ENCODE measurements around the gene PRSS1.
"Not testable (repeated sequence)": the region's sequence is repeated elsewhere in the genome, so short reads cannot be mapped to it uniquely, and the experiment has no call there.

Gene PRSS1

GRCh38 chr7:142749218-142749993 lies at the start of gene PRSS1:
PRSS1 (plus strand) TSS chr7:142749472; CDS start chr7:142749485, 13 bp downstream.
- no peak for DNase-seq

GRCh38 chr7:142700935-142701334 lies 48.3 kb upstream of the PRSS1 start:
- DNase-seq, result not testable (repeated sequence)

- peak; percentile 84 for DNase-seq
Observed at GRCh38 chr7:142703655-142704305, 45.5 kb upstream of the PRSS1 start.

GRCh38 chr7:142708726-142709125 lies 40.5 kb upstream of the PRSS1 start:
- DNase-seq, result peak; percentile 58

- DNase-seq, result no peak
Observed at GRCh38 chr7:142709921-142710320, 39.4 kb upstream of the PRSS1 start.

- DNase-seq, result no peak
Observed at GRCh38 chr7:142711196-142711595, 38.1 kb upstream of the PRSS1 start.

GRCh38 chr7:142711746-142712616 lies 37.3 kb upstream of the PRSS1 start:
- DNase-seq, result no peak

GRCh38 chr7:142712617-142712957 lies 36.7 kb upstream of the PRSS1 start:
- DNase-seq, result no peak

- DNase-seq, result peak; percentile 41
Observed at GRCh38 chr7:142714375-142714774, 34.9 kb upstream of the PRSS1 start.

- DNase-seq, result no peak
Observed at GRCh38 chr7:142716596-142716995, 32.7 kb upstream of the PRSS1 start.

- peak; percentile 85 for DNase-seq
Observed at GRCh38 chr7:142717453-142717852, 31.8 kb upstream of the PRSS1 start.

- DNase-seq, result no peak
Observed at GRCh38 chr7:142718313-142718712, 31.0 kb upstream of the PRSS1 start.

GRCh38 chr7:142720172-142720773 lies 29.0 kb upstream of the PRSS1 start:
- DNase-seq, result no peak

GRCh38 chr7:142720986-142721385 lies 28.3 kb upstream of the PRSS1 start:
- DNase-seq, result no peak

- no peak for DNase-seq
Observed at GRCh38 chr7:142722248-142722794, 27.0 kb upstream of the PRSS1 start.

GRCh38 chr7:142733271-142733670 lies 16.0 kb upstream of the PRSS1 start:
- no peak for DNase-seq

- DNase-seq, result peak; percentile 26
Observed at GRCh38 chr7:142739923-142740492, 9.3 kb upstream of the PRSS1 start.

- DNase-seq, result no peak
Observed at GRCh38 chr7:142740786-142741185, 8.5 kb upstream of the PRSS1 start.

GRCh38 chr7:142741932-142742331 lies 7.3 kb upstream of the PRSS1 start:
- DNase-seq, result not testable (repeated sequence)

GRCh38 chr7:142745091-142745635 lies 4.1 kb upstream of the PRSS1 start:
- no peak for DNase-seq

- peak; percentile 23 for DNase-seq
Observed at GRCh38 chr7:142745745-142746144, 3.5 kb upstream of the PRSS1 start.

GRCh38 chr7:142746264-142746663 lies 3.0 kb upstream of the PRSS1 start:
- peak; percentile 59 for DNase-seq
